Activated CD4-positive, alpha-beta T cell treated with anti-CD3 and anti-CD28 coated beads for 48 hours (primary cell): ENCODE measurements around the gene INTS1.
"Not testable (repeated sequence)": the region's sequence is repeated elsewhere in the genome, so short reads cannot be mapped to it uniquely, and the experiment has no call there.

Source experiments
- DNase-seq: peaks from one replicate; pipeline ENCODE4 v3.0.0-alpha.2; 2020

INTS1 gene

GRCh38 chr7:1444214-1444924 is 59.8 kb downstream of the INTS1 start:
- DNase-seq: no peak

- not testable (repeated sequence) for DNase-seq
Observed at GRCh38 chr7:1443587-1444200, 60.5 kb downstream of the INTS1 start.

DNA sequence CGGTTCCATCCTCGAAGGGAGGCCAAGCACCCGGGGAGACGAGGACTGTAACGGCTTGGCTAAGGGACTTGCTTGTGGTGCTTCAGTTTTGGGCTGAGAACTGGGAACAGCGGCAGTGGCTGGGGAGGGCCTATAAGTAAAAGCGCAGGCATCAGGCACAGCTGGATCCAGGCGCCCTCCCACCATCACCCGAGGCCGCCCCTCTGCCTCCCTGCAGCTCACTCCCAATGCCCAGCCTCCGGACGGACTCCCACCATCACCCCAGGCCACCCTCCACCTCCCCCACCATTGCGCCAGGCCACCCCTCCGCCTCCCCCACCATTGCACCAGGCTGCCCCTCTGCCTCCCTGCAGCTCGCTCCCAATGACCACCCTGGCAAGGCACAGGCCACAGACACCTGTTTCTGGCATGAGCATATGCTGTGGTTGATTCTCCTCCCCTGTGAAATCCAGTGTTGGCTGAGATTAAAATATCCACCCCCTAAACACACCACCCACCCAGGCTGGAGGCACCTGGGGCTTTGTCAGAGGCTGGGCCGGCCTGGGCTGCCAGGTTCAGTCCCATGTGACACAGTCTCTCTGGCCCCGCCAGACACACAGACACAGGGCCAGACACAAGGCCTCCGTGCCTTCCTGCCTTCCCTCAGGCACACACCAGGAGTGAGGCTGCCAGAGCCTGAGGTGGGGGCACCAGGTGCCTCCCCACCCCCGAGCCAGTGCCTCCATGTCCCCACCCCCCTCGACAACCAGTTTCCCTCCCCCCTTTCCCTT is 61.6 kb downstream of the INTS1 start:
- DNase-seq: no peak

GRCh38 chr7:1441615-1442354 is 62.4 kb downstream of the INTS1 start:
- DNase-seq: no peak

DNA sequence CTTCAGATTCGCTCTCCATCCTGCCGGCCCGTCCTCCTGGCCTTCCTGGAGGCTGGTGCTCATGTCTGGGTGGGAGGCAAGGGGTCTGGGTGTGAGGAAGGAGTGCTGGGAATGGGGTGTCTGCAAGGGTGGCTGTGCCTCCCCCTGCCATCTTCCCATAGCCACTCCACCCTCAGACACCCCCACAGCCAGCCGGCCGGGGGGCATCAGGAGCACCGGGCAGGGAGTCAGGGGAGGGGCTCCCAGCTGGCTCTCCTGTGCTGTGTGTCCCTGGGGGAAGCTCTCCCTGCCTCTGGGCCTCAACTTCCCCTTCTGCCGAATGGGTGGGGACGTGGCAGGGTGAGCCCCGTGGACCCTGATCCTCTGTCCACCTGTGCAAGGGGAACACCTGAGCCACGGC is 63.6 kb downstream of the INTS1 start:
- DNase-seq: no peak

DNA sequence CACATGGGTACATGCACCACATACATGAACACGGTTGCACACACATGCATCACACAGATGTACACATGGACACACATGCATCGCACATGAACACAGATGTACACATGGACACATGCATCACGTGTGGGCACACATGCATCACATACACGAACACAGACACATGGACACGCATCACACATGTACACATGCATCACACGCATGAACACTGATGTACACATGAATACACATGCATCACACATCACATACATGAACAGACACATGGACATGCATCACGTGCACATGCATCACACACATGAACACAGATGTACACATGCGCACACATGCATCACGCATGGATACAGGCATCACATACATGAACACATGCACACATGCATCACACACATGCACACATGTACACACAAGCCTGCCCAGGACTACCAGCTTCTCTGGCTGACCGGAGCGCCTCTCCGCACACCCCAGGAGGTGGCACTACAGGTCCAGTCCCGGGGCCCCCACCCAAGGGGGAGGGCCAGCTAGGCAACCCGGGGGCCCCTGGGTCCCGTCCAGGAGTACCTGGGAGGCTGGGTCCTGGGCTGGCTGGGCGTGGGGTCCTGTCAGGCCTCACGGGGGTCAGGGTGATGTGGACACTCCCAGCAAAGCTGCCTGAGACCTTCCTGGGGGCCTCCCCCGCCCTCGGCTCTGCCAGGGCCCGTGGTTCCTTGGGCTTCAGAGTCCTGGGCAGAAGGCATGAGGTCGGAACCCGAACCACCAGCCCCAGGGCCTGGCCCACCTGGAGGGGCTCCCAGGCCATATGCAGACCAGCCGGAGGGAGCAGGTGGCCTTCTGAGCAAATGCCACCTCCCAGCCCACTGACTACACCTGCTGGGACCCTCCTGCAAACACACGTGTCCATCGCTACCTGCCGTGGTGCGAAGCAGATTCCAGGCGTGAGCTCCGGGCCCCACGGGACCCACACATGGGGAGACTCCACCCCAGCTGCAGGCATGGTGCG is 64.5 kb downstream of the INTS1 start:
- DNase-seq: no peak

DNA sequence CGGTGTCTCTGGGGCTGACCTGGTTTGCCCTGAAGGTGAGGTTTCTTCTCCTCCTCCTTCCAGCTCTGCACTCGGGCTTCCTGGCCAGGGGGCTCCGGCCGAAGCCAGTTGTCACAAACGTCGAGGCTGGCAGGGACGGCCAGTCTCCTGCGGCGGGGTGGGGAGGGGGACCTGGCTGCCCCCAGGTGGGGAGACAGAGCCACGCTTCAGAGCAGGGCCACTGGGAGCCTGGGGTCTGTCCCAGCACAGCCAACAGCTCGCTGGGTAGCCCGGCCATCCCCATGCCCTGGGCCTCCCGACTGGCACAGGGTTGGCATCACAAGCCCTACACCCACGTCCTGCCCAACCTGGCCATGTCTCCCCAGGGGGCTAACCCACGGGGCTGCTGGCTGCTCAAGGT is 65.4 kb downstream of the INTS1 start:
- no peak for DNase-seq

- no peak for DNase-seq
Observed at GRCh38 chr7:1438208-1438607, 66.0 kb downstream of the INTS1 start.

DNA sequence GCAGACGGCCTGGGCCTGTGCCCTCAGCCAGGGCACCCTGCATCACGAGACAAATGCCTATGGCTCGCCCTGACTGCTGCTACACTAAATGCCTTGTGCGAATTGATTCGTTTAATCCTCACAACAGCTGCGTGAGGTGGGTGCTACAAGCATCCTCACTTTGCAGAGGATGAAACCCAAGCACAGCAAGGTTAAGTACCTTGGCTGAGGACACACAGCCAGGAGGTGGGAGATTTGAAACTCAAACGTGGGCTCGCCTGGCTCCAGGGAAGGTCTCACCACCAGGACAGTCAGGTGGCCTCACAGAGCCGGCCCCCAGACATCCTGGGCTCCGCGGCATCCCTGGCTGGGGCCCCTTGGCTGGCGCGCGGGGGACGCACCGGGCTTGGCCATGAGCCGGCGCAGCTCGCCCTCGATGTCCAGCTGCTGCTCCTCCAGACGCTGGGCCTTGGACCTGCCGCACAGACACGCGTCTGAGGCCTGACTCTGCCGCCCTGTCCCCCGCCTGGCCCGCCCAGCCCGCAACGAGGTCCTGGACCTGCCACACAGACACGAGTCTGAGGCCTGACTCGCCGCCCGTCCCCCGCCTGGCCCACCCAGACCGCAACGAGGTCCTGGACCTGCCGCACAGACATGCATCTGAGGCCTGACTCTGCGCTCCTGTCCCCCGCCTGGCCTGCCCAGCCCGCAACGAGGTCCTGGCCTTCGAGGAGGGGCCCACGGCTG is 66.9 kb downstream of the INTS1 start:
- no peak for DNase-seq

DNA sequence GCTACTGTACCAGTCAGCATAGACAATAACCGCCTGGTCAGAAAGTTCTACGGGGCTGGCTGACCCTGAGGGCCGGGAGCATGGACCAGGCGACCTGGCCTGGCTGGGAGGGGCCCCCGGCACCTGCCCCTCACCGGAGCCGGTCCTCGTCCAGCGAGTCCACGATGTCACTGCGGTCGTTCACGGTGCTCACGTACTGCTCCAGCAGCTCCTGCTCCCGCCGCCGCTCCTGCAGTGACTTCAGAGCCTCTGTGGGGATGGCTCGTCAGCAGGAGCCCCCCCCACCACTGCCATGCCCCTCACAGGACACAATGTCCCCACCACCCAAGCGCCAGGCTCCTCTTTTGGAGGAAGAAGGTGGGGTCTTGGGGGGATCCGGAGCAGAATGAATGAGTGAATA is 67.6 kb downstream of the INTS1 start:
- DNase-seq: no peak

- DNase-seq: no peak
Observed at GRCh38 chr7:1434891-1435670, 69.1 kb downstream of the INTS1 start.

DNA sequence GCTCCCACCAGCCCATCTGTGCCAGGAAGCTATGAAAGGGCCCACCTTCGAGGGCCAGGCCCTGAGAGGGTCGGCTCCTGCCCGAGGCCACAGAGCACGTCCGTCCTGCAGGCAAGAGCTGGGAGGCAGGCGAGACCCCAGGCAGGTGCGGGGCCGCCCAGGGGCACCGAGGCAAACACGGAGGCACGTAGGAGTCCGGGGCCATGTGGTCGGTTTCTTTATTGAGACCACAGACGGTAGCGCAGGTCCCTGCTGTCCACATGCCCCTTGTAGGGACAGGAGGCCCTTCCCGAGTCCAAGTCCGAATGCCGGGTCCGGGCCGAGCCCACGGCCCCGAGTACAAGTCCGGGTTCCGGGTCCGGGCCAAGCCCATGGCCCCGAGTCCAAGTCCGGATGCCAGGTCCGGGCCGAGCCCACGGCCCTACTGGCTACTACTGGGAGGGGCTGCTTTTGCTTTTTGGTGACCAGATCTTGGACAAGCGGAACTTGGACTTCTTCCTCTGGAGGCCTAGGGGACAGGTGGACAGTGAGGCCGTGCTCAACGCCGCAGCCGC is 69.9 kb downstream of the INTS1 start:
- no peak for DNase-seq

GRCh38 chr7:1433128-1433920 is 70.9 kb downstream of the INTS1 start:
- DNase-seq: no peak

DNA sequence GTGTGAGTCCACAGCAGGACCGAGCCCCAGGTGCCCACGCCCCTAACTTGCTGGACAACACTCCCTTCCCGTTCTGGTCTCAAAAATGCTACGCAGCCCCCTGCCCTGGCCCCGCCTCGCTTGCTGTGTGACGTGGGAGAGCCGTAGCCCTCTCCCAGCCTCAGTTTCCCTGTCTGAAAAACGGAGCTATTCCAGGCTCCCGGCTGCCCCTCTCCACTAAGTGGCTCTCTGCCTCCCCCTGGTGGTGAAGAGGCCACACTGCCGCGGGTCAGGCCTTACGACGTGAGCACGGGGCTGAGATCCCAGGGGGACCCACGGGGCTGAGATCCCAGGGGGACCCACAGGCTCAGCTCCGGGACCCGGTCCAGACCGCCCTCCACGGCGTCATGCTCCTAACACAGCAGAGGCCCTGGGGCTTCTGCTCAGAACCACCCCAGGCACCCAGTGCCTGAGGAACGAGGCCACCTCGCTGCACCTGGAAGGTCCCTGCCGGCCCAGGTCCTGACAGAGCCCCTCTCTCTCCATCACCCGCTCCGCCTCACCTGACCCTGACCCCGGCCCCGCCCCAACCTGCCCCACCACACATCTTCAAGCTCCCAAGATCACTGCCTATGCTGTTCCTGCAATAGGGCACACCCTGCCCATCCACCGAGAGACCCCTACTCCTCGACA is 71.6 kb downstream of the INTS1 start:
- DNase-seq: peak; percentile 86

GRCh38 chr7:1431634-1432380 is 72.4 kb downstream of the INTS1 start:
- DNase-seq: no peak

DNA sequence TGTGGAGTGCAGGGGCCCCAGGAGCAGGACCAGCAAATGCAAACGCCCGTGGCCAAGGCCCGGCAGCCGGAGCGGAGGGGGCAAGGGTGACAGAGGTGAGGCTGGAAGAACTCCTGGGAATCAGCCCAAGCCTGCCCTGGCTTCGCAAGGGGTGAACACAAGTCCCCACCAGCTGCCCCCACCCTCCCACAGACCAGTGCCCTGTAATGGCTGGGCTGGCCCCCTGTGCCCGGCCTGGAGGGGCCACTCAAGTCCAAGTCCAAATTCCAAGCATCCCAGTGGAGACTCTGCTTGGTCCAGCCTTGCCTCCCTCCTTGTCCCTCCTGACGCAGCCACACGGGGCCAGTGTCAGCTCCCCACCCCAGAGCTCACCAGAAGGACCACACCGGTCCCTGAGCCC is 73.0 kb downstream of the INTS1 start:
- DNase-seq: no peak

- DNase-seq: no peak
Observed at GRCh38 chr7:1430056-1430845, 73.9 kb downstream of the INTS1 start.
